ENCODE data around the gene SUN1. TPM values are rescaled to one million over a fixed set of nuclear protein-coding genes. Genes with fewer than 3 reads are reported as not detected.
A peak's percentile ranks its signal among the peaks of the same experiment; 100 is the strongest.
"Not testable (repeated sequence)": the region's sequence is repeated elsewhere in the genome, so short reads cannot be mapped to it uniquely, and the experiment has no call there.

The SUN1 gene
- total and polyA plus RNA-seq, 12 donors: 69.2 to 211 (median 183) TPM

- ATAC-seq (peak; percentile 56 to 88 (median 82)), DNase-seq (peak; percentile 36 to 75)
- peak overlapping the region in 2 of 10 donors; percentile 44 to 85 for H3K27ac ChIP-seq
- not testable (repeated sequence) for H3K36me3 ChIP-seq, H3K9me3 ChIP-seq
- intact Hi-C loops (cut with DNase I): loop anchor here in 1 of 10 donors (2.0 kb wide), 1 partner anchor 46 kb away; the partner anchor contains the start of gene ADAP1
- H3K4me1 ChIP-seq: peaks cover 0 to 36% (median 6%) of the 10 kb centered on the region in 9 donors
- H3K27me3 ChIP-seq: peaks cover 0 to 19% (median 10%) of the 10 kb centered on the region in 7 donors
- peak; percentile 43 to 89 (median 74) for TF ChIP-seq CTCF (IDR thresholded peaks at IDR 0.05)
- WGBS, 2 donors: 20 to 28% methylated on average over 43 to 60 of the region's 73 CpGs
- peak overlapping the region in 9 of 10 donors; percentile 14 to 48 (median 37) for H3K4me3 ChIP-seq
These were observed 76.5 kb downstream of the SUN1 start for GRCh38 chr7:908591-909357.

GRCh38 chr7:909358-910329 is 77.4 kb downstream of the SUN1 start:
- H3K4me1 ChIP-seq: peaks cover 0 to 36% (median 5%) of the 10 kb centered on the region in 9 donors
- intact Hi-C loops (cut with DNase I): loop anchor here in 2 of 10 donors (2.0 to 5.0 kb wide), 2 partner anchors 43 to 45 kb away; partner anchors contain the start of gene ADAP1 (in 2 of the 2)
- TF ChIP-seq CTCF (IDR thresholded peaks at IDR 0.05): no peak
- H3K4me3 ChIP-seq: peak overlapping the region in 9 of 10 donors; percentile 14 to 48 (median 37)
- DNase-seq (peak; percentile 62 to 68), ATAC-seq (peak; percentile 20 to 87 (median 70))
- no peaks in the 10 kb centered on the region for H3K9me3 ChIP-seq
- peak overlapping the region in 3 of 10 donors; percentile 40 to 74 (median 44) for H3K27ac ChIP-seq
- H3K27me3 ChIP-seq: peaks cover 0 to 10% (median 2%) of the 10 kb centered on the region in 7 donors
- H3K36me3 ChIP-seq: no peaks in the 10 kb centered on the region
- WGBS, 2 donors: 35 to 45% methylated on average over 54 to 56 of the region's 58 CpGs

GRCh38 chr7:910441-910861 is 78.2 kb downstream of the SUN1 start:
- peaks cover 0 to 36% (median 5%) of the 10 kb centered on the region in 9 donors for H3K4me1 ChIP-seq
- H3K27ac ChIP-seq: no peak overlapping the region
- TF ChIP-seq CTCF (IDR thresholded peaks at IDR 0.05): no peak
- WGBS, 2 donors: 86 to 93% methylated on average over 11 of the region's 11 CpGs
- DNase-seq (no peak), ATAC-seq (no peak)
- H3K9me3 ChIP-seq: no peaks in the 10 kb centered on the region
- H3K4me3 ChIP-seq: no peak overlapping the region
- no peaks in the 10 kb centered on the region for H3K36me3 ChIP-seq
- intact Hi-C loops (cut with DNase I): loop anchor here in 1 of 10 donors (5.0 kb wide), 1 partner anchor 42 kb away; the partner anchor contains the start of gene ADAP1
- peaks cover 0 to 8% (median 0%) of the 10 kb centered on the region in 7 donors for H3K27me3 ChIP-seq

Measured in heart right ventricle (tissue), 16 donors.